GM23248 (cell line): Measurements from ENCODE around the gene ZNF91.
"Not testable (repeated sequence)": the region's sequence is repeated elsewhere in the genome, so short reads cannot be mapped to it uniquely, and the experiment has no call there.

Experiments used
- EZH2 ChIP-seq: fragments of 200-600 bp; sonication (generic); IDR thresholded peaks from 2 replicates; pipeline ENCODE4 v1.6.1; 2018; ENCODE audit warnings: antibody characterized with exemption, mild to moderate bottlenecking; ENCODE audit not compliant: insufficient read depth, poor library complexity, severe bottlenecking
- EZH2phosphoT487 ChIP-seq: fragments of 200-600 bp; sonication (generic); IDR thresholded peaks from 2 replicates; pipeline ENCODE4 v1.6.1; 2018; ENCODE audit warnings: antibody characterized with exemption, moderate library complexity, mild to moderate bottlenecking, low read depth; ENCODE audit not compliant: insufficient read depth

GRCh38 chr19:23419261-23419660, 24.0 kb upstream of the ZNF91 start:
- TF ChIP-seq EZH2phosphoT487, EZH2: not testable (repeated sequence)
